K562 (cell line): ENCODE results near the gene GUF1.

Source experiments
- EZH2 ChIP-seq: IDR thresholded peaks from 2 replicates; pipeline ENCODE4 v1.6.1; 2012; ENCODE audit warnings: low read depth, mild to moderate bottlenecking, inconsistent platforms, low read length, borderline replicate concordance
- RAD21 ChIP-seq, 2 experiments: fragments of 250-450 bp in 1 of 2; fragments of 450-650 bp in 1 of 2; sonication (Bioruptor Pico) in 1 of 2; formaldehyde crosslinking in 1 of 2; IDR thresholded peaks in 1 of 2; conservative IDR thresholded peaks in 1 of 2; 2 replicates each; pipeline versions ENCODE4 v1.4.0 to v1.8.0; 2020 to 2022; ENCODE audit warnings: mild to moderate bottlenecking in 2 of 2, moderate library complexity in 1 of 2
- RHOXF2B ChIP-seq: fragments of 250-450 bp; sonication (Bioruptor Pico); conservative IDR thresholded peaks from 2 replicates; pipeline ENCODE4 v1.5.1; 2021
- SMAD4 ChIP-seq: fragments of 250-450 bp; sonication (Bioruptor Pico); conservative IDR thresholded peaks from 2 replicates; pipeline ENCODE4 v1.8.0; 2021; ENCODE audit warnings: inconsistent platforms, mild to moderate bottlenecking, moderate library complexity
- ZFP36 ChIP-seq: fragments of 150-350 bp; IDR thresholded peaks from 2 replicates; pipeline ENCODE4 v1.6.1; 2018; ENCODE audit warnings: low read length, low read depth; ENCODE audit not compliant: partially characterized antibody
- ZZZ3 ChIP-seq: fragments of 450-650 bp; IDR thresholded peaks from 2 replicates; pipeline ENCODE4 v1.6.1; 2016; ENCODE audit warnings: antibody characterized with exemption, mild to moderate bottlenecking, moderate library complexity
- TF ChIP-seq, protein P1 (sequence below), 3 experiments: fragments of 200-800 bp in 1 of 3; fragments of 250-450 bp in 1 of 3; fragments of 450-650 bp in 1 of 3; sonication (Bioruptor Pico) in 1 of 3; sonication (Bioruptor generic) in 1 of 3; formaldehyde crosslinking in 1 of 3; IDR thresholded peaks; 2 replicates each; pipeline versions ENCODE4 v1.6.1 to v1.8.0; 2016 to 2022; ENCODE audit warnings: mild to moderate bottlenecking in 2 of 3, missing genetic modification characterization in 2 of 3, missing compliant biosample characterization in 1 of 3, moderate library complexity in 1 of 3
- TF ChIP-seq, protein P2 (sequence below): sonication (generic); formaldehyde crosslinking; IDR thresholded peaks from 2 replicates; pipeline ENCODE4 v1.5.0; 2020; ENCODE audit warnings: missing genetic modification reagents

DNA sequence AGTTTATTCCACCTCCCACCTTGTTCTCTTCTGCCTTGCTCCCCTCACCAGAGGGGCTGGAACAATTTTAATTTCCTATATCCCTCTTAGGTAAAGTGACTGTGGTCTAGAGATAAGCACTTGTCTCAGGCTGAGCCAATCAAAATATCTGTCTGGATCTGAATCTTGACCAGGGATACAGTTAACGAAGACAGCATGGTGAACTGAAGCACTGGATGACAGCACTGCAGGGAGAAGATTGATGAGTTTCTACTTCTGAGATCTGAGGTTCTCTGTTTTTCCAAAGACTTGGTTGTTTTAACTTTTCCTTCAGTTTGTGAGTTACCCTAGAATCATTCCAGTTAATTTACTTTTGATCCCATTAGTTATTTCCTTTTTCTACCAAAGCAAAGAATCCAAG is 34.9 kb downstream of the GUF1 start:
- TF ChIP-seq SMAD4 (CRISPR knock-in tag) (no peak), ZFP36 (no peak), RAD21 (CRISPR knock-in tag; conservative IDR thresholded peaks at IDR 0.05 in 1 of 2, IDR thresholded peaks at IDR 0.05 in 1 of 2) (no peak), ZZZ3 (no peak), EZH2 (no peak), RHOXF2B (CRISPR knock-in tag) (no peak)
- TF ChIP-seq, protein P1, sequence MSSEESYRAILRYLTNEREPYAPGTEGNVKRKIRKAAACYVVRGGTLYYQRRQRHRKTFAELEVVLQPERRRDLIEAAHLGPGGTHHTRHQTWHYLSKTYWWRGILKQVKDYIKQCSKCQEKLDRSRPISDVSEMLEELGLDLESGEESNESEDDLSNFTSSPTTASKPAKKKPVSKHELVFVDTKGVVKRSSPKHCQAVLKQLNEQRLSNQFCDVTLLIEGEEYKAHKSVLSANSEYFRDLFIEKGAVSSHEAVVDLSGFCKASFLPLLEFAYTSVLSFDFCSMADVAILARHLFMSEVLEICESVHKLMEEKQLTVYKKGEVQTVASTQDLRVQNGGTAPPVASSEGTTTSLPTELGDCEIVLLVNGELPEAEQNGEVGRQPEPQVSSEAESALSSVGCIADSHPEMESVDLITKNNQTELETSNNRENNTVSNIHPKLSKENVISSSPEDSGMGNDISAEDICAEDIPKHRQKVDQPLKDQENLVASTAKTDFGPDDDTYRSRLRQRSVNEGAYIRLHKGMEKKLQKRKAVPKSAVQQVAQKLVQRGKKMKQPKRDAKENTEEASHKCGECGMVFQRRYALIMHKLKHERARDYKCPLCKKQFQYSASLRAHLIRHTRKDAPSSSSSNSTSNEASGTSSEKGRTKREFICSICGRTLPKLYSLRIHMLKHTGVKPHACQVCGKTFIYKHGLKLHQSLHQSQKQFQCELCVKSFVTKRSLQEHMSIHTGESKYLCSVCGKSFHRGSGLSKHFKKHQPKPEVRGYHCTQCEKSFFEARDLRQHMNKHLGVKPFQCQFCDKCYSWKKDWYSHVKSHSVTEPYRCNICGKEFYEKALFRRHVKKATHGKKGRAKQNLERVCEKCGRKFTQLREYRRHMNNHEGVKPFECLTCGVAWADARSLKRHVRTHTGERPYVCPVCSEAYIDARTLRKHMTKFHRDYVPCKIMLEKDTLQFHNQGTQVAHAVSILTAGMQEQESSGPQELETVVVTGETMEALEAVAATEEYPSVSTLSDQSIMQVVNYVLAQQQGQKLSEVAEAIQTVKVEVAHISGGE (CRISPR knock-in tag; IDR thresholded peaks at IDR 0.05), result no peak
- TF ChIP-seq, protein P2, sequence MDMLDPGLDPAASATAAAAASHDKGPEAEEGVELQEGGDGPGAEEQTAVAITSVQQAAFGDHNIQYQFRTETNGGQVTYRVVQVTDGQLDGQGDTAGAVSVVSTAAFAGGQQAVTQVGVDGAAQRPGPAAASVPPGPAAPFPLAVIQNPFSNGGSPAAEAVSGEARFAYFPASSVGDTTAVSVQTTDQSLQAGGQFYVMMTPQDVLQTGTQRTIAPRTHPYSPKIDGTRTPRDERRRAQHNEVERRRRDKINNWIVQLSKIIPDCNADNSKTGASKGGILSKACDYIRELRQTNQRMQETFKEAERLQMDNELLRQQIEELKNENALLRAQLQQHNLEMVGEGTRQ, result no peak
